Mesendoderm (in vitro differentiated cells): ENCODE data around the gene ILKAP.

Experiments used
- DNase-seq: peaks from one replicate; pipeline ENCODE4 v3.0.0; 2013
- H2AK5ac ChIP-seq: 2 replicates; pipeline ENCODE4 v1.6.1; 2013; ENCODE audit warnings: low read length, inconsistent platforms
- H2BK120ac ChIP-seq: 2 replicates; pipeline ENCODE4 v1.6.1; 2013; ENCODE audit warnings: low read depth, mild to moderate bottlenecking, low read length, moderate library complexity, mixed read lengths
- H2BK15ac ChIP-seq: replicated peaks from 2 replicates; pipeline ENCODE4 v1.6.1; 2013; ENCODE audit warnings: low read depth, mild to moderate bottlenecking, moderate library complexity
- H2BK5ac ChIP-seq: 2 replicates; pipeline ENCODE4 v1.6.1; 2013; ENCODE audit warnings: low read length, inconsistent platforms
- H3K18ac ChIP-seq: 2 replicates; pipeline ENCODE4 v1.6.1; 2013; ENCODE audit warnings: mild to moderate bottlenecking, low read length, mixed read lengths
- H3K23ac ChIP-seq: one replicate; pipeline ENCODE4 v1.6.1; 2013; ENCODE audit warnings: low read length
- H3K27ac ChIP-seq: 2 replicates; pipeline ENCODE4 v1.5.1; 2013; ENCODE audit warnings: low read depth, mild to moderate bottlenecking, inconsistent platforms, low read length, moderate library complexity
- H3K27me3 ChIP-seq: 2 replicates; pipeline ENCODE4 v1.6.1; 2013; ENCODE audit warnings: low read length, control low read depth, mild to moderate bottlenecking, inconsistent platforms; ENCODE audit not compliant: insufficient read depth, poor library complexity
- H3K36me3 ChIP-seq: 2 replicates; pipeline ENCODE4 v1.6.1; 2013; ENCODE audit warnings: low read length, inconsistent platforms; ENCODE audit not compliant: control insufficient read depth, insufficient read depth
- H3K4ac ChIP-seq: one replicate; pipeline ENCODE4 v1.6.1; 2013; ENCODE audit warnings: low read depth, mild to moderate bottlenecking, low read length, moderate library complexity
- H3K4me1 ChIP-seq: 2 replicates; pipeline ENCODE4 v1.6.1; 2013; ENCODE audit warnings: low read depth, low read length, inconsistent platforms; ENCODE audit not compliant: control insufficient read depth
- H3K4me2 ChIP-seq: 2 replicates; pipeline ENCODE4 v1.6.1; 2013; ENCODE audit warnings: low read length
- H3K4me3 ChIP-seq: 2 replicates; pipeline ENCODE4 v1.5.1; 2013; ENCODE audit warnings: mild to moderate bottlenecking, low read length
- H3K56ac ChIP-seq: one replicate; pipeline ENCODE4 v1.6.1; 2013; ENCODE audit warnings: low read length
- H3K79me1 ChIP-seq: 2 replicates; pipeline ENCODE4 v1.6.1; 2013; ENCODE audit warnings: low read length, inconsistent platforms
- H3K79me2 ChIP-seq: 2 replicates; pipeline ENCODE4 v1.6.1; 2013; ENCODE audit warnings: mild to moderate bottlenecking, low read length; ENCODE audit not compliant: control insufficient read depth, insufficient read depth
- H3K9ac ChIP-seq: 2 replicates; pipeline ENCODE4 v1.6.1; 2013; ENCODE audit warnings: low read length, inconsistent platforms
- H4K5ac ChIP-seq: one replicate; pipeline ENCODE4 v1.6.1; 2013; ENCODE audit warnings: low read length
- H4K8ac ChIP-seq: one replicate; pipeline ENCODE4 v1.6.1; 2013; ENCODE audit warnings: low read depth, mild to moderate bottlenecking, control low read depth, low read length, moderate library complexity
- WGBS: extraction: QIAGEN DNeasy Blood & Tissue Kit; methylation state at CpG from one replicate; pipeline ENCODE4 v1.1.7; 2013; ENCODE audit warnings: low lambda C conversion rate, missing lambda C conversion rate; ENCODE audit not compliant: insufficient coverage; ENCODE audit errors: extremely low coverage; 5-methylcytosine and 5-hydroxymethylcytosine counted together

ILKAP gene

DNA sequence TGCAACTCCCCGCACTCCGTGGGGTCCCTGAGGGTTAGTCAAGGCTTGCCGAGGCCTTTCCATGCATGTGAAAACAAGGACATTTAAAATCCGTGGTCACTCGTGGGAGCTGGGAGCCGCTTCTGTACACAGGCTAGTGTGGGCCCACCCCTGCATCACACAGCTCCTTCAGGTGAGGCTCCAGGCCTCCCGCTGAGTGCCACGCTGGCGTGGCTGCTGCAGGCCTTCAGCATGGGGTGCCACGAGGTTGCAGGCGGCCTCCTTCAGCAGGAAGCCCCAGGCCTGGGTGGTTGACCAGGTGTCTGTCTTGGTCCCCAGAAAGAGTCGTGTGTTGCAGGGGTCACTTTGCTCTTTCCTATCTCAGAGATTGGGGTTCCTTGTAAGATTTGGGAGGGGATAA lies 58.4 kb downstream of the ILKAP start:
- Histone ChIP-seq H3K4me1 (no peaks in the 10 kb centered on the region), H3K79me1 (no peaks in the 10 kb centered on the region), H2BK15ac (no peak overlapping the region), H4K8ac (no peak overlapping the region), H2AK5ac (no peak overlapping the region), H3K36me3 (no peaks in the 10 kb centered on the region), H2BK5ac (no peak overlapping the region), H3K27me3 (no peaks in the 10 kb centered on the region), H2BK120ac (no peak overlapping the region), H3K18ac (no peak overlapping the region), H3K4ac (no peak overlapping the region), H3K27ac (no peak overlapping the region), H3K23ac (no peak overlapping the region), H4K5ac (no peak overlapping the region), H3K4me2 (no peak overlapping the region), H3K4me3 (no peak overlapping the region), H3K9ac (no peak overlapping the region), H3K79me2 (no peaks in the 10 kb centered on the region), H3K56ac (no peak overlapping the region)
- no CpG with 5 or more reads among the region's 12 CpGs for WGBS
- no peak for DNase-seq

DNA sequence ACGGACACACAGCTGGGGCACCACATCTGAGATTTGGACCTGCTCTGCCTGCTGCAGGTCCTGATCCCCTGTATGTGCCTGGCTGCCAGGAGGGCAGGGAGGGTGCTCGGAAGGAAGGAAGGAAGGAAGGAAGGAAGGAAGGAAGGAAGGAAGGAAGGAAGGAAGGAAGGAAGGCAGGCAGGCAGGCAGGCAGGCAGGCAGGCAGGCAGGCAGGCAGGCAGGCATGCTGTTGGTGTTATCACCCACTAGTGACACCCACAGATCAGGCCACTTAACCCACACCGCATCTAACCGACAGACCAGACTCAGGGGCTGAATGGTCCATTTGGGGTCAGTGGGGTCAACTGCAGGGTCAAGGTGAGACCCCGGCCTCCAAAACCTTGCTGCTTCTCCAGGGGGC lies 59.2 kb downstream of the ILKAP start:
- H3K9ac ChIP-seq: no peak overlapping the region
- H3K18ac ChIP-seq: no peak overlapping the region
- H2BK15ac ChIP-seq: no peak overlapping the region
- H3K23ac ChIP-seq: no peak overlapping the region
- no peak overlapping the region for H3K4ac ChIP-seq
- no peak overlapping the region for H4K8ac ChIP-seq
- no peak overlapping the region for H4K5ac ChIP-seq
- no peak overlapping the region for H2BK5ac ChIP-seq
- no peak overlapping the region for H3K4me3 ChIP-seq
- WGBS: no CpG with 5 or more reads among the region's 5 CpGs
- H2AK5ac ChIP-seq: no peak overlapping the region
- no peaks in the 10 kb centered on the region for H3K4me1 ChIP-seq
- H3K56ac ChIP-seq: no peak overlapping the region
- no peaks in the 10 kb centered on the region for H3K79me1 ChIP-seq
- no peak for DNase-seq
- no peak overlapping the region for H2BK120ac ChIP-seq
- no peak overlapping the region for H3K27ac ChIP-seq
- no peaks in the 10 kb centered on the region for H3K27me3 ChIP-seq
- H3K36me3 ChIP-seq: no peaks in the 10 kb centered on the region
- H3K4me2 ChIP-seq: no peak overlapping the region
- no peaks in the 10 kb centered on the region for H3K79me2 ChIP-seq

DNA sequence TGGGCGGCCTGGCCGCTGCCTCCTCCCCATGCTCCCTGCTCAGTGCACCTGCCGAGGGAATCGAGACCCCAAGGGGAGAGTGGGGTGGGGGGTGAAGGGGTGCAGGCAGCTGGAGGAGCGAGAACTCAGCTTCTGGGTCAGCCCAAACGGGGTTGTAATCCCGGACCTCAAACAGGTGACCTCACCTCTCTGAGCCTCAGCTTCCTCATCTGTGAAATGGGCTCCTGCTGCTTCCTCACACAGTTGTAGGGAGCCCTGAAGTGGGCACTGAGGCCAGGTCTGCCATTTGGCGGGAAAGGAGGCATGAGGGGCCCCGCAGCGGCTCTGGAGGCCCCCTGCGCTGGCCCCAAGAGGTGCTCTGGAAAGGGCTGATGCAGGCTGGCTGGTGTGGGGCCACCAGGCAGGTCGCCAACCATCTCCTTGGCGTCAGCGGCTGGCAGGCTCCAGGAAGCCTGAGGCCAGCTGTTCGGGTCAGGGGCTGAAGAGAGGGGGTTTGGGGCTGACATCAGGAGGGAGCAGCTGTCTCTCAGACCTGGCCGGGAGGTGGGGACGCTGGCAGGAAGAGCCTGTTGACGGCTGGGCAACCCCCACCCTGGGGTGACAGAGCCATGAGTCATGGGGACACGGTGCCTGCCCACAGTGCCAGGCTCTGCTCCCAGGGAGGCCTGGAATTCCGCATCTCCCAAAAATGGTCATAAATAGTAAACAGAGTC lies 60.1 kb downstream of the ILKAP start:
- H3K27me3 ChIP-seq: no peaks in the 10 kb centered on the region
- no peaks in the 10 kb centered on the region for H3K79me1 ChIP-seq

DNA sequence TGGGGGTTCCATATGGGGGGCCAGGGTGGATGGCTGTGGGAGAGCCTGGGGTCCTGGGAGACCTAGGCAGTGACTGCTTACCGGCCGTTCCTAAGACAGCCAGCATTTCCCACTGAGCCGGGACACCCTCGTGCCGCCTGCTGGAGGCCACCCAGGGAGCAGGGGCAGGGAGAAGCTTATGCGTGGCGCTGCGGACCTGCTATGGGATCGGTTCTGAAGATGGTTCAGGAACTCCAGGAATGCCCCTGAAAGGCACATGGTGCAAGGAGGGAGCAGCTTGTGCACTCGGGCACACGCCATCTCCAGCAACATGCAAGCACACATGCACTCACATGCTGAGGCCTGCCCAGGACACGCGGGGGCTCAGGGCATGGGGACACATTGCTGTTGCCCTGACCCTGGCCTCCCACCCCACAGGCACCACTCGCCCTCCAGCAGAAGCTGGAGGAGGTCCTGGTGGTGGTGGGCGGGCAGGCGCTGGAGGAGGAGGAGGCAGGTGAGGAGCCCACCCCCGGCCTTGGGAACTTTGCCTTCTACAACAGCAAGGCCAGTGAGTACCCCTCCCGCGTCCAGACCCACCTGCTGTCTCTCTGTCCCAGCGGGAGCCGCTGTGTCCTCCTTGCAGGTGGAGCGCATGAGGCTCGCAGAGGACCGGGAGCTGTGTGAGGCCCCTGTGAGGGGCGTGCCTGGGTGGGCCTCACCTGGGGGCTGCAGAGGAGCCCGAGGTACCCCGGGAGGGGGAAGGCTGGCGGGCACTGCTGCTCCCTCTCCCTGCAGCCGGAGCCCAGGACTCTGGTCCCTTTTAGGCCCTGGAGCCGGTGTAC lies 60.9 kb downstream of the ILKAP start:
- H3K27ac ChIP-seq: no peak overlapping the region
- H3K36me3 ChIP-seq: no peaks in the 10 kb centered on the region
- H3K79me2 ChIP-seq: no peaks in the 10 kb centered on the region
- H3K9ac ChIP-seq: no peak overlapping the region
- no peak overlapping the region for H4K8ac ChIP-seq
- no peak overlapping the region for H2BK15ac ChIP-seq
- no peak overlapping the region for H4K5ac ChIP-seq
- H3K18ac ChIP-seq: no peak overlapping the region
- H3K56ac ChIP-seq: no peak overlapping the region
- no peak overlapping the region for H3K23ac ChIP-seq
- no peak overlapping the region for H2BK5ac ChIP-seq
- WGBS: no CpG with 5 or more reads among the region's 30 CpGs
- H3K4me1 ChIP-seq: no peaks in the 10 kb centered on the region
- no peak overlapping the region for H3K4ac ChIP-seq
- H3K4me2 ChIP-seq: no peak overlapping the region
- H2AK5ac ChIP-seq: no peak overlapping the region
- no peak overlapping the region for H3K4me3 ChIP-seq
- H3K79me1 ChIP-seq: no peaks in the 10 kb centered on the region
- no peak for DNase-seq
- no peaks in the 10 kb centered on the region for H3K27me3 ChIP-seq
- H2BK120ac ChIP-seq: no peak overlapping the region

More for the DNA sequence above, 60.1 kb downstream of the ILKAP start:
- no peak overlapping the region for H3K23ac ChIP-seq
- no peak overlapping the region for H3K27ac ChIP-seq
- no CpG with 5 or more reads among the region's 20 CpGs for WGBS
- H3K79me2 ChIP-seq: no peaks in the 10 kb centered on the region
- H3K4me3 ChIP-seq: no peak overlapping the region
- H3K4me2 ChIP-seq: no peak overlapping the region
- no peaks in the 10 kb centered on the region for H3K4me1 ChIP-seq
- no peak overlapping the region for H3K56ac ChIP-seq
- H2BK120ac ChIP-seq: no peak overlapping the region
- H2BK5ac ChIP-seq: no peak overlapping the region
- H3K4ac ChIP-seq: no peak overlapping the region
- H3K18ac ChIP-seq: no peak overlapping the region
- H3K36me3 ChIP-seq: no peaks in the 10 kb centered on the region
- DNase-seq: no peak
- H3K9ac ChIP-seq: no peak overlapping the region
- H2AK5ac ChIP-seq: no peak overlapping the region
- H4K5ac ChIP-seq: no peak overlapping the region
- H2BK15ac ChIP-seq: no peak overlapping the region
- no peak overlapping the region for H4K8ac ChIP-seq

DNA sequence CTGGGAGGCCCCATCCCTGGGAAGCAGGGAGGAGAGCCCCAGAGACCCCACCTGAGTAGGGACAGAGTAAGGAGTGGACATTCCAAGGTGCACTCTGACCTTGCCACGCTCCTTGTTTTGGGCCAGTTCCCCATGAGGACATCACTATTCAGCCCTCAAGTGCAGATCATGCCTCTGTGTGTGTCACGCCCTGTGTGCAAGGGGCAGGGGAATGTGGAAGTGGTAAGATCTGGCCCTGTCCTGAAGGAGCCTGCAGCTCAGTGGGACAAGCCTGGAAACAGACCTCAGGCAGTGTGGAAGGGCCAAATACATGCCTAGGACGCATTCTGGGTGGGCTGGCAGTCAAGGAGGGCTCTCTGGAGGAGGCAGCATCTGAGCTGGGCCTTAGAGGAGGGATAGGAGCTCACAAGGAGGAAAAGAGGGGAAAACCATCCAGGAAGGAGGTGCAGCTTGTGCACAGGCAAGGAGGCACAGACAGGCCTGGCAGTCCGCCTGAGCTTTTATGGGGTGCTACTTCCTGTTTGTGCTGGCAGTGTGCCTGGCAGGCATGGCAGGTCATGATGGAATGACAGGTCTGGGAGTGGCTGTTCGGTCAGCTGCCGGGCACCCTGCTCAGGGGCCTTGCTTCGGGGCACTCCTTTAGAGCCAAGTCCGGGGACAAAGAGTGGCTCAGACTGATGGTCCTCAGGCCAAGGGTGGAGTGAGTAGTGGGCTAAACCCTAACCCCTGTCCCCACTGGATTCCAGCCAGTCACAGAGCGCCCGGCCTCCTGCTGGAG lies 61.8 kb downstream of the ILKAP start:
- Histone ChIP-seq H3K4ac (no peak overlapping the region), H4K5ac (no peak overlapping the region), H3K23ac (no peak overlapping the region), H3K27ac (no peak overlapping the region), H4K8ac (no peak overlapping the region), H2BK5ac (no peak overlapping the region), H3K4me3 (no peak overlapping the region), H3K56ac (no peak overlapping the region), H2BK120ac (no peak overlapping the region), H3K4me1 (no peaks in the 10 kb centered on the region), H3K18ac (no peak overlapping the region), H2BK15ac (no peak overlapping the region), H3K4me2 (no peak overlapping the region), H3K27me3 (no peaks in the 10 kb centered on the region), H2AK5ac (no peak overlapping the region), H3K36me3 (no peaks in the 10 kb centered on the region), H3K9ac (no peak overlapping the region), H3K79me2 (no peaks in the 10 kb centered on the region), H3K79me1 (no peaks in the 10 kb centered on the region)
- DNase-seq: no peak
- WGBS: no CpG with 5 or more reads among the region's 10 CpGs
